CD14-positive monocyte (primary cell): ENCODE results near the gene ZNF20. TPM values are rescaled to one million over a fixed set of nuclear protein-coding genes. Genes with fewer than 3 reads are reported as not detected.

Source experiments
- DNase-seq, 3 donors: peaks; one replicate each; pipeline ENCODE4 v3.0.0-alpha.2; 2011 to 2022
- H2AFZ ChIP-seq: 2 replicates; pipeline ENCODE4 v1.6.0; 2012; ENCODE audit warnings: mild to moderate bottlenecking, low read depth, low read length, inconsistent platforms; ENCODE audit not compliant: insufficient read depth, poor library complexity, severe bottlenecking
- H3K27ac ChIP-seq, 2 donors: 1 replicate in 1 of 2; 2 replicates in 1 of 2; pipeline ENCODE4 v1.5.1; 2012 to 2013; ENCODE audit warnings: low read length in 2 of 2, control low read depth in 1 of 2, inconsistent platforms in 1 of 2, low read depth in 1 of 2, mild to moderate bottlenecking in 1 of 2
- H3K27me3 ChIP-seq, 2 donors: one replicate each; pipeline versions ENCODE4 v1.6.0 to v1.6.1; 2011 to 2013; ENCODE audit warnings: low read length in 2 of 2; ENCODE audit not compliant: control insufficient read depth in 2 of 2, insufficient read depth in 2 of 2
- H3K36me3 ChIP-seq, 2 donors: replicated peaks in 1 of 2; 1 replicate in 1 of 2; 2 replicates in 1 of 2; pipeline versions ENCODE4 v1.5.1 to v1.6.1; 2012 to 2013; ENCODE audit warnings: low read length in 2 of 2, control low read depth in 1 of 2, inconsistent platforms in 1 of 2, mild to moderate bottlenecking in 1 of 2; ENCODE audit not compliant: insufficient read depth in 2 of 2, control insufficient read depth in 1 of 2
- H3K4me1 ChIP-seq, 2 donors: 1 replicate in 1 of 2; 2 replicates in 1 of 2; pipeline versions ENCODE4 v1.5.1 to v1.6.1; 2012 to 2013; ENCODE audit warnings: low read length in 2 of 2, control low read depth in 1 of 2, inconsistent platforms in 1 of 2, mild to moderate bottlenecking in 1 of 2, moderate library complexity in 1 of 2; ENCODE audit not compliant: insufficient read depth in 2 of 2, control insufficient read depth in 1 of 2
- H3K4me2 ChIP-seq: replicated peaks from 2 replicates; pipeline ENCODE3; 2012; ENCODE audit warnings: low read length, moderate library complexity, mild to moderate bottlenecking; ENCODE audit not compliant: poor library complexity, severe bottlenecking; ENCODE audit errors: extremely low read depth
- H3K4me3 ChIP-seq, 3 experiments: fragments of 200-600 bp in 1 of 3; sonication (generic) in 1 of 3; replicated peaks in 1 of 3; 1 replicate in 2 of 3; 2 replicates in 1 of 3; pipeline ENCODE4 v1.5.1; 2011 to 2013; ENCODE audit warnings: low read length in 3 of 3, mild to moderate bottlenecking in 3 of 3, control low read depth in 2 of 3, low read depth in 2 of 3, inconsistent platforms in 1 of 3, moderate library complexity in 1 of 3
- H3K79me2 ChIP-seq: 2 replicates; pipeline ENCODE4 v1.6.0; 2012; ENCODE audit warnings: mild to moderate bottlenecking, control low read depth, inconsistent platforms, low read length, moderate library complexity; ENCODE audit not compliant: insufficient read depth
- H3K9ac ChIP-seq: 2 replicates; pipeline ENCODE4 v1.6.0; 2017; ENCODE audit warnings: low read length, mild to moderate bottlenecking; ENCODE audit not compliant: insufficient read depth, poor library complexity, severe bottlenecking
- H3K9me3 ChIP-seq, 2 donors: replicated peaks in 1 of 2; 1 replicate in 1 of 2; 2 replicates in 1 of 2; pipeline versions ENCODE4 v1.5.1 to v1.6.1; 2012 to 2013; ENCODE audit warnings: low read length in 2 of 2, control low read depth in 1 of 2; ENCODE audit not compliant: control insufficient read depth in 1 of 2, insufficient read depth in 1 of 2
- H4K20me1 ChIP-seq: 2 replicates; pipeline ENCODE4 v1.6.0; 2012; ENCODE audit warnings: mild to moderate bottlenecking, low read length, control low read depth, moderate library complexity; ENCODE audit not compliant: insufficient read depth
- H3K27ac Mint-ChIP-seq, 7 donors: one replicate each; pipeline ENCODE4 v1.8.0; 2020; ENCODE audit warnings: mild to moderate bottlenecking in 7 of 7, mixed read lengths in 7 of 7, moderate library complexity in 6 of 7, inconsistent platforms in 2 of 7
- H3K27me3 Mint-ChIP-seq, 3 donors: one replicate each; pipeline ENCODE4 v1.8.0; 2021 to 2022; ENCODE audit warnings: low read depth in 3 of 3, mild to moderate bottlenecking in 3 of 3, mixed read lengths in 3 of 3, moderate library complexity in 3 of 3, inconsistent platforms in 1 of 3
- H3K36me3 Mint-ChIP-seq, 2 donors: one replicate each; pipeline ENCODE4 v1.8.0; 2020; ENCODE audit warnings: mixed read lengths in 2 of 2, inconsistent platforms in 1 of 2, mild to moderate bottlenecking in 1 of 2
- H3K4me1 Mint-ChIP-seq: one replicate; pipeline ENCODE4 v1.8.0; 2020; ENCODE audit warnings: mild to moderate bottlenecking, mixed read lengths
- H3K4me3 Mint-ChIP-seq, 2 donors: one replicate each; pipeline ENCODE4 v1.8.0; 2020; ENCODE audit warnings: mild to moderate bottlenecking in 2 of 2, mixed read lengths in 2 of 2, moderate library complexity in 1 of 2
- H3K9me3 Mint-ChIP-seq, 7 donors: one replicate each; pipeline ENCODE4 v1.8.0; 2020 to 2022; ENCODE audit warnings: mixed read lengths in 7 of 7, mild to moderate bottlenecking in 6 of 7, moderate library complexity in 6 of 7, inconsistent platforms in 2 of 7
- CTCF ChIP-seq: fragments of 200-600 bp; IDR thresholded peaks from one replicate; pipeline ENCODE4 v1.8.0; 2022; ENCODE audit warnings: antibody characterized with exemption, mild to moderate bottlenecking
- WGBS: methylation state at CpG from one replicate; pipeline ENCODE4 v1.1.5; 2013; ENCODE audit warnings: missing lambda C conversion rate; ENCODE audit not compliant: insufficient coverage; 5-methylcytosine and 5-hydroxymethylcytosine counted together
- intact Hi-C, 2 donors: fragments of 100-400 bp; cut with micrococcal nuclease; formaldehyde crosslinking; loops; one replicate each; pipeline versions ENCODE4 v1.15.0 to v1.15.1; 2023
- polyA plus RNA-seq, 3 donors: library from polyadenylated mRNA; depleted of rRNA in 1 of 3; unstranded in 2 of 3; stranded (reverse) in 1 of 3; fragments of 300-500 nt in 2 of 3; fragments of >200 nt in 1 of 3; fragmentation: Illumina TruSeq in 2 of 3; gene quantifications; 1 replicate in 2 of 3; 2 replicates in 1 of 3; pipeline ENCODE4 v1.2.3, GENCODE V29; 2012 to 2021

The ZNF20 gene
- polyA plus RNA-seq, 3 donors = 0.86 to 2.6 (median 1.3) TPM

- H3K4me2 ChIP-seq = peak overlapping the region; percentile 83
- H3K27me3 ChIP-seq = no peaks in the 10 kb centered on the region
- H3K4me3 ChIP-seq = peak overlapping the region; percentile 69 to 95 (median 82)
- Mint-ChIP-seq H3K27me3 (peaks cover 0 to 2% (median 0%) of the 10 kb centered on the region in 3 donors), H3K4me3 (peak overlapping the region; percentile 97 to 98), H3K9me3 (peaks cover 3 to 24% (median 8%) of the 10 kb centered on the region in 7 donors), H3K36me3 (peaks cover 14 to 18% of the 10 kb centered on the region in 2 donors), H3K27ac (peak overlapping the region; percentile 84 to 99 (median 91)), H3K4me1 (peaks cover 32% of the 10 kb centered on the region)
- peaks cover 14 to 16% of the 10 kb centered on the region in 2 donors for H3K4me1 ChIP-seq
- H3K27ac ChIP-seq = peak overlapping the region in 1 of 2 donors; percentile 95
- peak overlapping the region; percentile 96 for H2AFZ ChIP-seq
- H3K9me3 ChIP-seq = peaks cover 5 to 8% of the 10 kb centered on the region in 2 donors
- peaks cover 4% of the 10 kb centered on the region for H4K20me1 ChIP-seq
- peak in 1 of 3 donors; percentile 24 for DNase-seq
- no CpG with 5 or more reads among the region's 2 CpGs for WGBS
- H3K9ac ChIP-seq = peak overlapping the region; percentile 99
- no peak for TF ChIP-seq CTCF
- peaks cover 53% of the 10 kb centered on the region for H3K79me2 ChIP-seq
- intact Hi-C loops = loop anchor here (2.0 to 10.0 kb wide), 3 partner anchors 131 to 501 kb away; partner anchors contain the start of genes ZNF44 (in 2 of the 2), MAN2B1 (in 1 of the 2) and WDR83 (in 1 of the 2)
- peaks cover 8 to 14% of the 10 kb centered on the region in 2 donors for H3K36me3 ChIP-seq
These were observed 23.7 kb upstream of the ZNF20 start for GRCh38 chr19:12163826-12164225.

- peak within 1 kb of the TSS; percentile 99 for H3K9ac ChIP-seq
- H3K36me3 ChIP-seq = peaks cover 6 to 11% of the 10 kb centered on the region in 2 donors
- H3K9me3 ChIP-seq = peaks cover 5 to 8% of the 10 kb centered on the region in 2 donors
- H3K27ac ChIP-seq = peak within 1 kb of the TSS; percentile 94 to 95
- peak within 1 kb of the TSS; percentile 97 to 99 (median 99) for H3K27ac Mint-ChIP-seq
- H3K36me3 Mint-ChIP-seq = peaks cover 10 to 12% of the 10 kb centered on the region in 2 donors
- H3K79me2 ChIP-seq = peaks cover 46% of the 10 kb centered on the region
- H4K20me1 ChIP-seq = peaks cover 4% of the 10 kb centered on the region
- no peak for TF ChIP-seq CTCF
- no peaks in the 10 kb centered on the region for H3K27me3 ChIP-seq
- intact Hi-C loops = loop anchor here (2.0 to 10.0 kb wide), 3 partner anchors 132 to 502 kb away; partner anchors contain the start of genes ZNF44 (in 2 of the 2), MAN2B1 (in 1 of the 2) and WDR83 (in 1 of the 2)
- H3K4me2 ChIP-seq = peak within 1 kb of the TSS; percentile 83
- peak within 1 kb of the TSS; percentile 97 to 98 for H3K4me3 Mint-ChIP-seq
- H3K4me1 ChIP-seq = peaks cover 14 to 16% of the 10 kb centered on the region in 2 donors
- peak within 1 kb of the TSS; percentile 69 to 95 (median 82) for H3K4me3 ChIP-seq
- peak within 1 kb of the TSS; percentile 96 for H2AFZ ChIP-seq
- peaks cover 0 to 2% (median 0%) of the 10 kb centered on the region in 3 donors for H3K27me3 Mint-ChIP-seq
- under 1% methylated on average over 50 of the region's 57 CpGs for WGBS
- peaks cover 32% of the 10 kb centered on the region for H3K4me1 Mint-ChIP-seq
- H3K9me3 Mint-ChIP-seq = peaks cover 3 to 24% (median 9%) of the 10 kb centered on the region in 7 donors
- DNase-seq = peak; percentile 89 to 96 (median 93)
These were observed 23.0 kb upstream of the ZNF20 start, which contains the start of gene ZNF136 for GRCh38 chr19:12162882-12163806. Gene ZNF136 (plus strand): TSS chr19:12163096. CDS start chr19:12163204, 108 bp downstream.
